ENCODE results near the gene ATOH8. TPM values are rescaled to one million over a fixed set of nuclear protein-coding genes. Genes with fewer than 3 reads are reported as not detected.

ATOH8 gene
- total RNA-seq, 1 donor from 2014 or later = 1.8 TPM

GRCh38 chr2:85813211-85813981, 59.6 kb downstream of the ATOH8 start:
- Mint-ChIP-seq H3K9me3 (ENCODE audit: unreplicated experiment) (no peaks in the 10 kb centered on the region), H3K36me3 (ENCODE audit: low read depth, unreplicated experiment) (no peaks in the 10 kb centered on the region), H3K27me3 (ENCODE audit: unreplicated experiment) (peaks cover 8% of the 10 kb centered on the region), H3K27ac (ENCODE audit: unreplicated experiment) (no peak overlapping the region), H3K4me3 (ENCODE audit: unreplicated experiment) (no peak overlapping the region), H3K4me1 (ENCODE audit: unreplicated experiment) (peaks cover 22% of the 10 kb centered on the region)
- no peak for TF ChIP-seq CTCF (IDR thresholded peaks at IDR 0.05; ENCODE audit: unreplicated experiment)
- DNase-seq (ENCODE audit: low spot score) = no peak

GRCh38 chr2:85813982-85814801, 60.4 kb downstream of the ATOH8 start:
- Mint-ChIP-seq H3K4me1 (ENCODE audit: unreplicated experiment) (peaks cover 22% of the 10 kb centered on the region), H3K36me3 (ENCODE audit: low read depth, unreplicated experiment) (no peaks in the 10 kb centered on the region), H3K27me3 (ENCODE audit: unreplicated experiment) (peaks cover 8% of the 10 kb centered on the region), H3K4me3 (ENCODE audit: unreplicated experiment) (peak overlapping the region; percentile 60), H3K9me3 (ENCODE audit: unreplicated experiment) (no peaks in the 10 kb centered on the region), H3K27ac (ENCODE audit: unreplicated experiment) (peak overlapping the region; percentile 45)
- peak; percentile 94 for DNase-seq (ENCODE audit: low spot score)
- peak; percentile 83 for TF ChIP-seq CTCF (IDR thresholded peaks at IDR 0.05; ENCODE audit: unreplicated experiment)

GRCh38 chr2:85814802-85815550, 61.2 kb downstream of the ATOH8 start:
- Mint-ChIP-seq H3K36me3 (ENCODE audit: low read depth, unreplicated experiment) (no peaks in the 10 kb centered on the region), H3K4me1 (ENCODE audit: unreplicated experiment) (peaks cover 22% of the 10 kb centered on the region), H3K4me3 (ENCODE audit: unreplicated experiment) (no peak overlapping the region), H3K27ac (ENCODE audit: unreplicated experiment) (no peak overlapping the region), H3K9me3 (ENCODE audit: unreplicated experiment) (no peaks in the 10 kb centered on the region), H3K27me3 (ENCODE audit: unreplicated experiment) (peaks cover 8% of the 10 kb centered on the region)
- DNase-seq (ENCODE audit: low spot score) = no peak
- no peak for TF ChIP-seq CTCF (IDR thresholded peaks at IDR 0.05; ENCODE audit: unreplicated experiment)

DNA sequence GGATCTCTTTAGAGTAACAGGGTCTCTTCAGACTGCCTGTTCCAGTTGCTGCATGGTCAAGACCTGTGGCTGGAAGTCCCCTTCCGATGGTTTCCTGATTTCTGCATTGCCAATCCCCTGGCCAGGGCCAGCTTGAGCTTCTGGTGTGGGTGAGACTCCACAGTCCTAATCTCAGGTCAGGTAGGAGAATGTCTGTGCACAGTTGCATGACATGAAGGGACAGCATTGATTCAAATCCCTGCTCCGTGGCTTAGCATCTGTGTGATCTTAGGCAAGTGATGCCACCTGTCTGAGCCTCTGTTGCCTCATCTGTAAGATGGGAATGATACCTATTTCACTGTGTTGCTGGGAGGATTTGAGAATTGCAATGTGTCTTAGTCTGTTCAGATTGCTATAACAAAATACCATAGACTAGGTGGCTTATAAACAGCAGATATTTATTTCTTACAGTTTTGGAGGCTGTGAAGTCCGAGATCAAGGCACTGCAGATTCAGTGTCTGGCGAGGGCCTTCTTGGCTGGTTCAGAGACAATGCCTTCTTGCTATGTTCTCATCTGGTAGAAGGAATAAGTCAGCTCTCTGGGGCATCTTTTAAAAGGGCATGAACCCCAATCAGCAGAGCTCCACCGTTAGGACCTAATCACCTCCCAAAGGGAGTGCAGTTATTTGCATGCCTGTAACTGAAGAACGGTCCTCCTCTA, 66.2 kb downstream of the ATOH8 start:
- peaks cover 8% of the 10 kb centered on the region for H3K4me1 Mint-ChIP-seq (ENCODE audit: unreplicated experiment)
- H3K27ac Mint-ChIP-seq (ENCODE audit: unreplicated experiment) = no peak overlapping the region
- TF ChIP-seq CTCF (IDR thresholded peaks at IDR 0.05; ENCODE audit: unreplicated experiment) = no peak
- H3K4me3 Mint-ChIP-seq (ENCODE audit: unreplicated experiment) = no peak overlapping the region
- no peak for DNase-seq (ENCODE audit: low spot score)
- no peaks in the 10 kb centered on the region for H3K36me3 Mint-ChIP-seq (ENCODE audit: low read depth, unreplicated experiment)
- H3K9me3 Mint-ChIP-seq (ENCODE audit: unreplicated experiment) = no peaks in the 10 kb centered on the region
- peaks cover 3% of the 10 kb centered on the region for H3K27me3 Mint-ChIP-seq (ENCODE audit: unreplicated experiment)
